ENCODE results near the gene PCTP.

Gene PCTP

GRCh38 chr17:55758171-55758570 lies 7.3 kb downstream of the PCTP start:
- DNase-seq, result no peak

- DNase-seq, result no peak
Measured at GRCh38 chr17:55760643-55761355, 9.9 kb downstream of the PCTP start.

- no peak for DNase-seq
Measured at GRCh38 chr17:55762086-55762858, 11.4 kb downstream of the PCTP start.

- no peak for DNase-seq
Measured at GRCh38 chr17:55763856-55764255, 13.0 kb downstream of the PCTP start.

GRCh38 chr17:55764610-55765009 lies 13.8 kb downstream of the PCTP start:
- no peak for DNase-seq

DNA sequence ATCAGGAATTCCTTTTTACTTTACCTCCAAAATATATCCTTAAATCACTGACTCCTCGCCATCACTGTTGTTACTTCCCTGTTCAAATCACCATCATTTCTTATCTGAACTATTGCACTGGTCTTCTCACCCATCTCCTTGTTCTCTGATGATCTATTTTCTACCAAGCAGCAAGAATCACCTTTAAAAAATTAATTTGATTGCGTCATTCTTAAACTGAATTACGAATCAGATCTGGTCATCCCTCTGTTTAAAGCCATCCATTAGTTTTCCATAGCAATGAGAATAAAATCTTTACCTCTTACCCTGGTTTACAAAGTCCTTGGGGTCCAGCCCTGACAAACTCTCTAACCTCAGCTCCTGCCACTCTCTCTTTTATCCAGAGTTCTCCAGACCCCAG lies 14.6 kb downstream of the PCTP start:
- no peak for DNase-seq

DNA sequence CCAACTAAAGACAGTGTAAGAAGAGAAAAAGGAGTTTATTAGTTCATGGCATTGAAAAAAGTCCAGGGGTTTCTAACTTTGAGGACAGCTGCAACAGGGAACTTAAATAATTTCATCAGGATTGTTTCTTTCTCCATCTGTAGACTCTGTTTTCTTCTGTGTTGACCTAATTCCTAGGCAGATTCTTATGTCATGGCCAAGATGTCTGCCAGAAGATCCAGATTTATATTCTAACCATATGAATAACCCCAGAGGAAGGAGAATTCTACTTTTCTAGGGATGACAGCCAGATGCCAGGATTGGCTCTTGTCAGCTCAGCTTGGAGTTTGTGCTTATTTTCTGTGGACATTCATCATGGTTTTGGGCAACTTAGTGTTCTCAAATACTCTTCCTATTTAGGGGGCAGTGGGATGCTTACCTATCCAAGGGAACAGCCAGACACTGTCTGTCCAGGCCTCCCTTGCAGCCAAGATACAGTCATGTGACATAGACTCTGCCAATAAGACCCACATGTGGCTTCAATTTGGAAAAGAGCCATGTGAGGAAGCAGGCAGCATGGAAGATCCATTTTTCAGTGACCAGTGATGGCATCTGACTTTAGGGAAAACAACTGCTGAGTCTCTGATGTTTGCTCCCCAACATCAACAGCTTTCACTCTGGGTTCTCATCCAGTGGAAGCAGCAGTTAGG lies 18.2 kb downstream of the PCTP start:
- no peak for DNase-seq

DNA sequence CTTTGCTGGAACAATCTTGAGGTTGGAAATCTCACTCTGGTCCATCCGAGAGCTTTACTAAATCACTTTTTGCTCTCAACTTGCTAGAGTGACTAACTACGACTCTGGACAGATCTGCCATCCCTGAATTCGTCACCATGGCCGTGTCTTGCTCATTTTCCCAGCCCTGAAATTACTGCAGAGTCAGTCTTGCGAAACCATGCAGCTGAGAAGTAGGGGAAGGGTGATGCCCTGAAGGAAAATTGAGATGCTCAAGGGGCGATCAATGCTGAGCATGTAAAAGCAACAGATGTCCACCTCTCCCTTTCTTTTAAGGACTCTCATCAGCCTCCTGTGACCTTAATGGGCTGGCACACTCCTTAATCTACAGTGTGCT lies 18.8 kb downstream of the PCTP start:
- DNase-seq, result no peak

DNA sequence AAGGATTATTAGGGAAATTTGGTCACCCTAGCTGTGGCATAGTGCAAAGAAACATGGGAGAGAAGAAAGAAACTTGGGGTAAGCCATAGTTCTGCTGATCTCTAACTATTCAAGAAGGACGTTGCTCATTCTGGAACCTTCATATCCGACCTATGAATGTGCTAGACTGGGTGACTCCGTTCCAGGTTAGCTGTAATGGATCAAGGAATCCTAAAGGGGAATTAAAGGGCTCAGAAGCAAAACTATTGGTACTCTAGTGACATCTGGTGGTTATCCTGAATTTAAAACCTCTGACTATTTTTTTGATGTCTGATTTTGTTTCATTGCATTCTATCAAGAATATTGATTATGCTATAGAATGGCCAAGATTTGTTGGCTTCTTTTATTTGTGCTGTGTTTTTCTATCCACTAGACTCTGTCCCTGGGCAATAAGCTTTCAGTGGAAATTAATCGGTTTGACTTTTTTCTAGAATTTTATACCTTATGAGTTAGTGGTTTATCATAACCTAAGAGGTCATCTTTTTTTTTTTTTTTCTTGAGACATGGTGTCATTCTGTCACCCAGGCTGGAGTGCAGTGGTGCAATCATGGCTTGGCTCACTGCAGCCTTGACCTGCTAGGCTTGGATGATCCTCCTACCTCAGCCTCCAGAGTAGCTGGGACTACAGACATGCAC lies 19.5 kb downstream of the PCTP start:
- DNase-seq, result peak; percentile 6

DNA sequence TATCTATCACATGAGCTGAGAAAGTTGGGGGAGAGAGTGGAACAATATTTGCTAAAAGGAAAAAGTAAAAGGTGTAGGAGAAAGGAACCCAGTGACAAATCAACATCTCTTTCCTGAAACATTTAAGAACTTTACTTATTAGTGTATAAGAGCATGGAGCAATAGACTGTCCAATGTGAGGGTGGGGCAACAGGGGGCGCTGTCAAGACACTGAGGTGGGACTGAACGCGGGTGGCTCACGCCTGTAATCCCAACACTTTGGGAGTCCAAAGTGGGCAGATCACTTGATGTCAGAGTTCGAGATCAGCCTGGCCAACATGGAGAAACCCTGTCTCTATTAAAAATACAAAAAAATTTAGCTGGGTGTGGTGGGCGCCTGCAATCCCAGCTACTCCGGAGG lies 21.2 kb downstream of the PCTP start:
- no peak for DNase-seq

DNA sequence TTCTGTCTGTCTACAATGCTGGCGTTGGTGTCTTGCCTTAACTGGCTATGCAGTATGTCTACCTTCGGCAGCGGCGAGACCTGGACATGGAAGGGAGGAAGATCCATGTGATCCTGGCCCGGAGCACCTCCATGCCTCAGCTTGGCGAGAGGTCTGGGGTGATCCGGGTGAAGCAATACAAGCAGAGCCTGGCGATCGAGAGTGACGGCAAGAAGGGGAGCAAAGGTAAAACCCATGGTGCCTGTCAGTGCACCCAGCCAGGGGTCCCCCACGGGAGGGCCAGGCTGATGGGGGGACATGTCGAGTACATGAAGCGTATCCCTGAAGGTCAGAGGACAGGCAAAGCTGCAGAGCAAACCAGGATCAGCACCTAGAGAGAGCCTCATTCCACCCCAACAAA lies 22.8 kb downstream of the PCTP start:
- no peak for DNase-seq

DNA sequence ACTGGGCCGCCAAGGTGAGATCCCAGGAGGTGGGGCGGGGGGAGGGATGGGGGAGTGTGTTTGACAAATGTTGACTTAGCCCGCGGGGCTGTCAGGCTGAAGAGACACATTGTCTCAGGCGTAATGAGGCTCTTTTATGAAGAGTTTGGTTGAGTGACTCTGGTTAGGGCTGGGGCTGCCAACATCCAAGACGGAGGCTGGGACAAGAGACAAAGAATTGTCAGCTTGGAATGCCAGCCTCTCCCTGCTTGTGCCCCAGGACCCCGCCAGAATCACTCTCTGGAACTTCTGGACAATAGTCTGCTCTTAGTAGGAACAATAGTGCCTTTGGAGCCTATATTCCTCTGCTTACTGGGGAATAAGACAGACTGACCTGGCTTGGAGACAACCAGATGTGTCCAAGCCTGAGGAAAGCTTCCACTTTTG lies 24.0 kb downstream of the PCTP start:
- no peak for DNase-seq

- no peak for DNase-seq
Measured at GRCh38 chr17:55776271-55776670, 25.4 kb downstream of the PCTP start.

DNA sequence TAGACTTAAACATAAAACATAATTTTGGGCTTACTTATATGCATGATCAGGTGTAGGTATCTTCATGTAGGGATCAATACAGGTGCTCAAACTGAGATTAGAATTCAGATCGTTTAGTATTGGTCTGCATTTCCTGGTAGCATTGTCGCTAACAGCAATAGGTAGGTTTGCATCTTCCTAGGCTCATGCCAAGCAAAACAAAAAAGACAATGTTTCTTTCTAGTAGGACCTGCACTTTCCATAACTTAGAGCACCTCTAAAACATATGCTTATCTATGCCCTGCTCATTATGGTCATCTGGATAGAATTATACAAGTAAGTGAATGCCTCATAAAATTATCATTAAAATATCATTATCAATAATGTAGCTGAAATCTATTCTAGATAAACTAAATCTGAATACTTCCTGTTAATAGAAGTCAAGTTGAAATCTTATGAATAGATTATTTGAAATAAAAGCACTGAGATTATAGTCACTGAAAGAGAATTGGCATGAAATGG lies 26.7 kb downstream of the PCTP start:
- DNase-seq, result no peak

GRCh38 chr17:55778389-55779118 lies 27.7 kb downstream of the PCTP start:
- DNase-seq, result no peak

DNA sequence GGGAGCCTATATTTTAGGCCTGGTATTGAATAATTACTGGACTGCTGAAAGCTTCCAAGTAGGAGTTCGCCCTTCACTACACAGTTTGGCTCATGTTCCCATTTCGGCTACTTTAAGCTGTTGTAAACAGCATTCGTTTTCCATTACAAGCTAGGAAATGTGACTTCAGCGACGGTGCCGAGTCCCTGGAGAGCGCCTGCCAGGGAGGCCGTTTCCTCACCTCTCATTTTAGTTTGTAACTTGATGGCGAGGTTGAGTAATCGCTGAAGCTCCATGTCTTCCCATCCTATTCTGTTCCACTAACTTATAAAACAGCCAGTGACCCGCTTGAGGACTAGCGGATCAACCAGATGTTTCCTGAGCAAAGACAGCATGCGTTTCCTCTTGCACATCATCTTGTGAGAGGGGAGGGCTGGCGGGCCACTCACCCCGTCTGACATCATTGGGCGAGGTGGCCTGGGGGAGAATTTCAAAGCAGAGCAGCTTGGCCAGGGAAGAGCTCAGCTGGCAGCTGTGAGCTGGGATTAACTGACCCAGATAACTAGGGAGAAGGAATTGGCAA lies 32.9 kb downstream of the PCTP start:
- DNase-seq, result no peak

DNA sequence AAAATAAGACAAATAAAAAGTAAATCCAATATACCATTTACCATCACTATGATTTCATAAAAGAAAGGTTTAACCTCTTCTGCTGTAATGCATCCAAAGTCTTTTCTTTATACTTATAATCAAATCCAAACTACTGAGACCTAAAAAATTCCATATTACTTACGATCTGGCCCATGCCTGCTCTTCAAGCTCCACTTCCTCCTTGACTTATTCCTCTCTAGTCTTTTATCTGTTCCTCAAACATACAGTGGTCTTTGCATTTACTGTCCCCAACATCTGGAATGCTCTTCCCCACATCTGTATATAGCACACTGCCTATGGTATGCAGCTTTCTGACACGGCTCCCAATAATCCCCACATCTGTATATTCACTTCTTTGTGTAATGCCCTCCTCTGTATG lies 33.8 kb downstream of the PCTP start:
- DNase-seq, result no peak

DNA sequence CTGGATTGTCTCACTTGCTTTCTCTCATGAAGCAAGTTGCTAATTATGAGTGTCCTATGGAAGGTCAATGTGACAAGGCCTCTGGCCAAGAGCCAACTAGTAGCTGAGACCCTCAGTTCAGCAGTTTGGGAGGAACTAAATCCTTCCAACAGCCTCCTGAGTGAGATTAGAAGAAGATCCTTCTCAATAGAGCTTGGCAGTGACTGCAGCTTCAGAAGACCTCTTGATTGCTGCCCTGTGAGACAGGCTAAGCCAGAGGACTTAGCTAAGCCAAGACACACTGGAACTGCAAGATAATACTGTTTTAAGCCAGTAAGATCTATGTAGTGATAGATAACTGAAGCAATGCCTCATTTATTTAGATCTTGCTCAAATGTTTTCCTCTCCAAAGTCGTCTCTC lies 34.3 kb downstream of the PCTP start:
- no peak for DNase-seq

GRCh38 chr17:55793272-55793671 lies 42.4 kb downstream of the PCTP start:
- DNase-seq, result no peak

DNA sequence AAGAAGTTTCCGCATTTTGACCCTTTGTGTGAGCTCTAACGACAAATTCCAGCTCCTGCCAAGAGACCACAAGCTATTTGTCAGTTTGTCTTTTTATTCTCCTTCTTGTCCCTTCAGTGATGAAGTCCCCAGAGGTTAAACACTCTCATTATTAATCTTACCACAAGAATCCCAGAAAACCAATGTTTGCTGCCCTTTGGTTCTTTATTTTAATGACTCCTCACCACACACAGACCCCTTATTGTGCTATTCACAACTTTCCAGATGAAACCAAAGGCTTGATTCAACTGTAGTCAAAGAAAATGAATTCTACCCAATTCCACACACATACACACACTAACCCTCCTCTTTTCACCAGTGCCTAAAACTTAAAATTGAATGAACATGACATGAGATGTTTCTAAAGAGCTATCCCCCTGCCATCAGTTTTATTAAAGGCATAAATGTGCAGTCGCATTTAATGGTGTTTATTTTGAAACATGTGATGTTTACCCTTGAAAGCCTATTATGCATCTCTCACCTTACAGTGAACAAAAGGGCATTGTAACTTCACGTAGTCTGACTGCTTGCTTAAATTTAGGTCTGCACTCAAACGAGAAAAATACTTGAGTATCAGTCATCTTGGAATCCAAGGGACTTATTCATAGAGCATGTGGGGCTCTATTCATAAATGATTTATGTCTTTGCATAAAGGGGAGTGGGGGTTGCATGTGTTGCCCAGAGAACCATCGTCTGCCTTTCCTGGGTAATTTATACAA lies 44.1 kb downstream of the PCTP start:
- DNase-seq, result no peak

- peak; percentile 57 for DNase-seq
Measured at GRCh38 chr17:55806745-55807495, 56.1 kb downstream of the PCTP start.
